Aorta (tissue), 5 donors: Measurements from ENCODE around the gene PDE4D. TPM values are rescaled to one million over a fixed set of nuclear protein-coding genes. Genes with fewer than 3 reads are reported as not detected.
"Not testable (repeated sequence)": the region's sequence is repeated elsewhere in the genome, so short reads cannot be mapped to it uniquely, and the experiment has no call there.

ENCODE experiments used
- ATAC-seq: fragments of 200-7000 bp; cut with Tn5 transposase; one replicate; pipeline ENCODE4 v1.9.1; 2022; ENCODE audit warnings: moderate library complexity; ENCODE audit not compliant: low FRiP score
- DNase-seq, 2 donors: peaks; one replicate each; pipeline ENCODE4 v3.0.0-alpha.2; 2020
- H3K27ac ChIP-seq, 2 donors: one replicate each; pipeline ENCODE4 v1.5.1; 2013; ENCODE audit warnings: low read length in 2 of 2, mild to moderate bottlenecking in 2 of 2, moderate library complexity in 2 of 2, control low read depth in 1 of 2, inconsistent platforms in 1 of 2, low read depth in 1 of 2
- H3K27me3 ChIP-seq, 2 donors: one replicate each; pipeline ENCODE4 v1.6.1; 2013; ENCODE audit warnings: control low read depth in 1 of 2, low read length in 1 of 2, mild to moderate bottlenecking in 1 of 2, moderate library complexity in 1 of 2; ENCODE audit not compliant: insufficient read depth in 2 of 2, control insufficient read depth in 1 of 2
- H3K36me3 ChIP-seq, 2 donors: one replicate each; pipeline ENCODE4 v1.6.1; 2013; ENCODE audit warnings: control low read depth in 1 of 2, low read length in 1 of 2, mild to moderate bottlenecking in 1 of 2; ENCODE audit not compliant: insufficient read depth in 2 of 2, control insufficient read depth in 1 of 2
- H3K4me1 ChIP-seq, 2 donors: one replicate each; pipeline ENCODE4 v1.6.1; 2013; ENCODE audit warnings: low read length in 2 of 2, control low read depth in 1 of 2, mild to moderate bottlenecking in 1 of 2, moderate library complexity in 1 of 2; ENCODE audit not compliant: insufficient read depth in 2 of 2, control insufficient read depth in 1 of 2
- H3K4me3 ChIP-seq, 2 donors: one replicate each; pipeline ENCODE4 v1.5.1; 2013; ENCODE audit warnings: low read length in 2 of 2, control low read depth in 1 of 2, mild to moderate bottlenecking in 1 of 2
- H3K9me3 ChIP-seq: one replicate; pipeline ENCODE4 v1.6.1; 2013; ENCODE audit warnings: mild to moderate bottlenecking, low read length; ENCODE audit not compliant: control insufficient read depth
- WGBS, 2 donors: extraction: QIAGEN DNeasy Blood & Tissue Kit; methylation state at CpG; one replicate each; pipeline ENCODE4 v1.1.7; 2013; 5-methylcytosine and 5-hydroxymethylcytosine counted together
- intact Hi-C, 2 donors: fragments of 100-400 bp; cut with DNase I; formaldehyde crosslinking; loops; one replicate each; pipeline versions ENCODE4 v1.14.2 to v1.15.0; 2022
- polyA plus RNA-seq, 2 donors: library from polyadenylated mRNA; stranded (reverse); fragments of 200-250 nt; gene quantifications; one replicate each; pipeline ENCODE4 v1.2.3, GENCODE V29; 2013
- total RNA-seq, 2 donors: library from RNA; stranded (reverse); fragmentation: NEBNext Ultra II Directional; extraction: Animal tissue kit (Norgen Biotek cat#: 25700); gene quantifications; one replicate each; pipeline ENCODE4 v1.2.1, GENCODE V29; 2021
- donor health status: healthy with polysubstance abuse.
- donor health status: Bipolar disorder and iron deficiency.
- donor health status: DM: no; HTN: no; CAD: no.
- donor health status: DM: no; HTN: no; CAD: no.
- donor health status: DM: yes; HTN: yes; CAD: no.

Gene PDE4D
- total and polyA plus RNA-seq, 4 donors: 2.4 to 112 (median 33.3) TPM

- intact Hi-C loops: no loop called here
- no peaks in the 10 kb centered on the region for H3K9me3 ChIP-seq
- H3K36me3 ChIP-seq: no peaks in the 10 kb centered on the region
- DNase-seq (no peak), ATAC-seq (no peak)
- H3K27ac ChIP-seq: no peak overlapping the region
- H3K27me3 ChIP-seq: no peaks in the 10 kb centered on the region
- H3K4me1 ChIP-seq: peaks cover 0 to 2% of the 10 kb centered on the region in 2 donors
- H3K4me3 ChIP-seq: no peak overlapping the region
- 94% methylated on average over 1 of the region's 1 CpG for WGBS, 2 donors
These were observed 135.0 kb downstream of the PDE4D start for GRCh38 chr5:59758566-59758965.

GRCh38 chr5:59757442-59757841, 136.1 kb downstream of the PDE4D start:
- peaks cover 0 to 2% of the 10 kb centered on the region in 2 donors for H3K4me1 ChIP-seq
- DNase-seq: no peak
- no peak for ATAC-seq
- H3K4me3 ChIP-seq: no peak overlapping the region
- intact Hi-C loops: no loop called here
- no peak overlapping the region for H3K27ac ChIP-seq
- 58 to 80% methylated on average over 1 of the region's 1 CpG for WGBS, 2 donors
- no peaks in the 10 kb centered on the region for H3K27me3 ChIP-seq
- no peaks in the 10 kb centered on the region for H3K9me3 ChIP-seq
- no peaks in the 10 kb centered on the region for H3K36me3 ChIP-seq

- intact Hi-C loops: no loop called here
- no peaks in the 10 kb centered on the region for H3K36me3 ChIP-seq
- no peak for DNase-seq
- peaks cover 0 to 2% of the 10 kb centered on the region in 2 donors for H3K4me1 ChIP-seq
- no peaks in the 10 kb centered on the region for H3K9me3 ChIP-seq
- no peak overlapping the region for H3K27ac ChIP-seq
- no peaks in the 10 kb centered on the region for H3K27me3 ChIP-seq
- H3K4me3 ChIP-seq: no peak overlapping the region
- ATAC-seq: no peak
- WGBS, 2 donors: 95% methylated on average over 7 of the region's 7 CpGs
These were observed 137.0 kb downstream of the PDE4D start for GRCh38 chr5:59756373-59757035.

- Histone ChIP-seq H3K4me1 (peaks cover 0 to 2% of the 10 kb centered on the region in 2 donors), H3K27me3 (no peaks in the 10 kb centered on the region), H3K27ac (no peak overlapping the region), H3K36me3 (no peaks in the 10 kb centered on the region), H3K9me3 (no peaks in the 10 kb centered on the region), H3K4me3 (no peak overlapping the region)
- WGBS, 2 donors: 88 to 97% methylated on average over 1 of the region's 1 CpG
- DNase-seq: no peak
- intact Hi-C loops: no loop called here
- ATAC-seq: no peak
These were observed 138.1 kb downstream of the PDE4D start for GRCh38 chr5:59755476-59755875.

- H3K27me3 ChIP-seq: no peaks in the 10 kb centered on the region
- H3K9me3 ChIP-seq: no peaks in the 10 kb centered on the region
- ATAC-seq (no peak), DNase-seq (no peak)
- no peak overlapping the region for H3K4me3 ChIP-seq
- H3K36me3 ChIP-seq: no peaks in the 10 kb centered on the region
- WGBS, 2 donors: 89 to 90% methylated on average over 3 of the region's 3 CpGs
- no peak overlapping the region for H3K27ac ChIP-seq
- intact Hi-C loops: no loop called here
- peaks cover 0 to 2% of the 10 kb centered on the region in 2 donors for H3K4me1 ChIP-seq
These were observed 139.9 kb downstream of the PDE4D start for GRCh38 chr5:59753599-59753998.

GRCh38 chr5:59749782-59750520, 143.6 kb downstream of the PDE4D start:
- intact Hi-C loops: no loop called here
- DNase-seq (no peak), ATAC-seq (no peak)
- no peak overlapping the region for H3K27ac ChIP-seq
- H3K4me1 ChIP-seq: no peaks in the 10 kb centered on the region
- no peaks in the 10 kb centered on the region for H3K36me3 ChIP-seq
- WGBS, 2 donors: 95 to 99% methylated on average over 4 of the region's 4 CpGs
- no peaks in the 10 kb centered on the region for H3K27me3 ChIP-seq
- no peak overlapping the region for H3K4me3 ChIP-seq
- no peaks in the 10 kb centered on the region for H3K9me3 ChIP-seq

- H3K4me1 ChIP-seq, ATAC-seq, H3K27ac ChIP-seq, H3K4me3 ChIP-seq, H3K9me3 ChIP-seq, intact Hi-C loops, H3K27me3 ChIP-seq, H3K36me3 ChIP-seq, DNase-seq: not testable (repeated sequence)
- WGBS, 2 donors: 80 to 89% methylated on average over 4 of the region's 4 CpGs
These were observed 145.4 kb downstream of the PDE4D start for GRCh38 chr5:59748036-59748663.

GRCh38 chr5:59746241-59746765, 147.2 kb downstream of the PDE4D start:
- Histone ChIP-seq H3K4me1 (no peaks in the 10 kb centered on the region), H3K27ac (no peak overlapping the region), H3K4me3 (no peak overlapping the region), H3K9me3 (no peaks in the 10 kb centered on the region), H3K36me3 (no peaks in the 10 kb centered on the region), H3K27me3 (no peaks in the 10 kb centered on the region)
- intact Hi-C loops: no loop called here
- ATAC-seq (no peak), DNase-seq (no peak)
- 81% methylated on average over 7 of the region's 7 CpGs for WGBS, 2 donors
